GM12864 (cell line): ENCODE data around the gene DYNLT4.

Experiments used
- DNase-seq: peaks from one replicate; pipeline ENCODE4 v3.0.0-alpha.2; 2011; ENCODE audit warnings: low read depth
- H3K4me3 ChIP-seq: 2 replicates; pipeline ENCODE4 v1.5.1; 2011; ENCODE audit warnings: mild to moderate bottlenecking, low read depth, low read length, control low read depth
- TF ChIP-seq, protein P1 (sequence below): IDR thresholded peaks from 2 replicates; pipeline ENCODE4 v1.5.1; 2011; ENCODE audit warnings: low read depth, mild to moderate bottlenecking, moderate library complexity, low read length, control low read depth, inconsistent platforms; ENCODE audit errors: missing control alignments

DYNLT4 gene

DNA sequence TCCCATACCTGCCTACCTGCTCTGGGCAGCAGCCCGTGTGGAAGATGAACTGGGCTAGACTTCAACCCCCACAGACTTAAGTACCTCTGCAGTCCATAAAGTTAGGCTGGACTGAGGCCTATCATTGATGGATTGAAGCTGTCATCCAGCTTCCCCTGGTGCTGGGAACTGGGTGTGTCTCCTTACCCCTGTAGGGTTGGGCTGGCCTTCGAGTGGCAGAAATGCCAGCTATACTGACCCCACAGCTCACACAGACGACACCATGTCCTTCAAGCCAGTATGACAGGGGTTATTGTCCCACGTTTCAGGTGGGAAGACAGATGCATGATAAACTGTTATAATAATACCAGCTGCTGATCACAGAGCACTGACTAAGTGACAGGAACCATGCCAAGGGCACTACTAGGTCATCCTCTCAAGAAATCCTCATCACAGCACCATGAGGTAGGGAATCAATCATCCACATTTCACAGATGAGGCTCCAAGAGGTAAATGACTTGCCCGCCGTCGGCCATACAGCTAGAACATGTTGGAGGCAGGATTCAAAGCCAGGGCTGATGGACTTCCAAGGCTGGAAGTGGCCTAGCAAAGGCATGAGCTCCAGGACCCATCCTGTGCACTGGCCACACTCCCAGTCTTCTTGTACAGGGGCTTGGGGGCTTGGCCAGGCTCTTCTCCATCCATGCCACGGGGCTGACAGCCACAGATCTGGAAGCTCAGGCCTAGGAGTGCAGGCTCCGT is 18.9 kb downstream of the DYNLT4 start, which contains the start of gene BEST4:
Gene BEST4, minus strand, starts transcription at position 51 of the 741 bp plus-strand sequence. CDS start 465 bp downstream, outside the sequence.
- H3K4me3 ChIP-seq: no peak within 1 kb of the TSS
- TF ChIP-seq, protein P1, sequence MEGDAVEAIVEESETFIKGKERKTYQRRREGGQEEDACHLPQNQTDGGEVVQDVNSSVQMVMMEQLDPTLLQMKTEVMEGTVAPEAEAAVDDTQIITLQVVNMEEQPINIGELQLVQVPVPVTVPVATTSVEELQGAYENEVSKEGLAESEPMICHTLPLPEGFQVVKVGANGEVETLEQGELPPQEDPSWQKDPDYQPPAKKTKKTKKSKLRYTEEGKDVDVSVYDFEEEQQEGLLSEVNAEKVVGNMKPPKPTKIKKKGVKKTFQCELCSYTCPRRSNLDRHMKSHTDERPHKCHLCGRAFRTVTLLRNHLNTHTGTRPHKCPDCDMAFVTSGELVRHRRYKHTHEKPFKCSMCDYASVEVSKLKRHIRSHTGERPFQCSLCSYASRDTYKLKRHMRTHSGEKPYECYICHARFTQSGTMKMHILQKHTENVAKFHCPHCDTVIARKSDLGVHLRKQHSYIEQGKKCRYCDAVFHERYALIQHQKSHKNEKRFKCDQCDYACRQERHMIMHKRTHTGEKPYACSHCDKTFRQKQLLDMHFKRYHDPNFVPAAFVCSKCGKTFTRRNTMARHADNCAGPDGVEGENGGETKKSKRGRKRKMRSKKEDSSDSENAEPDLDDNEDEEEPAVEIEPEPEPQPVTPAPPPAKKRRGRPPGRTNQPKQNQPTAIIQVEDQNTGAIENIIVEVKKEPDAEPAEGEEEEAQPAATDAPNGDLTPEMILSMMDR: no peak
- DNase-seq: no peak

DNA sequence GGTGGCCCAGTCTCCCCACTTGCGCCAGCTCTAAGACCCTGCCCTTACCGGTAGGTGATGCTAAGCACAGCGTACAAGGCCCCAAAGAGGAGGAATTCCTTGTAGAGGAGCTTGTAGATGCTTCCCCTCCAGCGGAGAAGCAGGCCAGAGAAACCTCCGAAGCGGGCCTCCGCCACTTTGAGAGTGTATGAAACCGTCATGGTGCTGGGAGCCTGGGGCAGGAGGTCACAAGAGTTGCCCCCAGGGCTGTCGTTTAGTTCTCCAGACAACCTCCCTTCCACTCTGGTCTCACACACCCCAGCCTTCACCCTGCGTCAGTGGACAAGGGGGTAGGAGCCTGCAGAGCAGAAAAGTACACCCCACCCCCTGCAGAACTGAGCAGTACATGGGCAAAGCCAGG is 19.6 kb downstream of the DYNLT4 start:
- no peak for DNase-seq
- TF ChIP-seq, protein P1: no peak
- no peak overlapping the region for H3K4me3 ChIP-seq

DNA sequence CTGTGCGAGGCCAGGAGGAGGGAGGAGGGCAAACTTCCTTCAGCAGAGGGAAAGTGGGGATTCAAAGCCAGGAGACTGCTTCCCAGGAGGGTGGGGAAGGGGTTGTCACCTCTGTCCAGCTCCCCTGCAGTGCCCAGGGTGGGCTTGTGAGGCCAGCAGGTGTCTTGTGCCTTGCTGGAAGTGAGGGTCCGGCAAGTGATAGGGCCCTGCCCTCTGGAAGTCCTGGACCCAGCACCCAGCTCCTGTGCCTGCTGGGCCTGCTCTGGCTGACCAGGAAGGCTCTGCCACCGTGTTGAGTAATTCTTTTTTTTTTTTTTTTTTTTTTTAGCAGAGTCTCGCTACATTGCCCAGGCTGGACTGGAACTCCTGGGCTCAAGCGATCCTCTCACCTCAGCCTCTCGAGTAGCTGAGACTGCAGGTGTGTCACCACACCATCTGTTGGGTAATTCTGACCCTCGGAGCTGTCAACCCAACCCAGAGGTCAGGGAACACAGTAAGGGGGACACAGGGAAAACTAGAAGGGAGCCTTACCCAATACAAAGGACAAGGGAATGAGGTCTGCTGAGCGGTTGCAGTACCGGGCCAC is 20.2 kb downstream of the DYNLT4 start:
- DNase-seq: no peak
- TF ChIP-seq, protein P1: no peak
- H3K4me3 ChIP-seq: no peak overlapping the region

DNA sequence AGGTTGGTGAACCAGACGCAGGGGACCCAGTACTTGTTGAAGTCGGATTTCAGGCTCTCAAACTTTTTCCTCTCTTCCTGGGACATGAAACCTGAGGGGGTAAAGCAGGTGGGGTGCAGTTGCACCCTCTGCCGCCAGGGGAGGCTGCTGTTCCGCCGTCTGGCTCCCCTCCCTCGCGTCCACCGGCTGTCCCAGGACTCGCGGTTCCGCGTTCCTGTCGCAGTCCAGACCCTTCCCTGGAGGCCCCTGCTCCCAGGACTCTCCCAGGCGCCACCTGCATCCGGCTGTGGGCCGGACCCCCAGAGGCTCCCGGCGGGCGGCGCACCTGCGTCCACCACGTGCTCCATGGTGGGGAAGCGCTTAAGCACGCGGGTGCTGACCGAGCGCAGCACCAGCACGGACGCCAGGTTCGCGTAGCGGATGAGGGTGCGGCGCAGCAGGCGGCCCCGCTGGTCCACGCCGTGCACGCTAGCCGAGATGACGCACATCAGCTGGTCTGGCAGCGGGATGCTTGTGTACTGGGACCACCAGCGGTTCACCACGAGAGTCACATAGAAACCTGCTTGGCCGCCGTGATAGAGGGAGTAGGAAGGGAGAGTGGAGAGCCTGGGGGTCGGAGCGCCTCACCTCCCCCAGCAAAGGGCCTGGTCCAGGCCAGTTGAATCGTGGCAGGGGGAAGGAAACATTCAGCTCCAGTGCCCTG is 20.9 kb downstream of the DYNLT4 start:
- TF ChIP-seq, protein P1: peak; percentile 100
- no peak for DNase-seq
- peak overlapping the region; percentile 56 for H3K4me3 ChIP-seq

DNA sequence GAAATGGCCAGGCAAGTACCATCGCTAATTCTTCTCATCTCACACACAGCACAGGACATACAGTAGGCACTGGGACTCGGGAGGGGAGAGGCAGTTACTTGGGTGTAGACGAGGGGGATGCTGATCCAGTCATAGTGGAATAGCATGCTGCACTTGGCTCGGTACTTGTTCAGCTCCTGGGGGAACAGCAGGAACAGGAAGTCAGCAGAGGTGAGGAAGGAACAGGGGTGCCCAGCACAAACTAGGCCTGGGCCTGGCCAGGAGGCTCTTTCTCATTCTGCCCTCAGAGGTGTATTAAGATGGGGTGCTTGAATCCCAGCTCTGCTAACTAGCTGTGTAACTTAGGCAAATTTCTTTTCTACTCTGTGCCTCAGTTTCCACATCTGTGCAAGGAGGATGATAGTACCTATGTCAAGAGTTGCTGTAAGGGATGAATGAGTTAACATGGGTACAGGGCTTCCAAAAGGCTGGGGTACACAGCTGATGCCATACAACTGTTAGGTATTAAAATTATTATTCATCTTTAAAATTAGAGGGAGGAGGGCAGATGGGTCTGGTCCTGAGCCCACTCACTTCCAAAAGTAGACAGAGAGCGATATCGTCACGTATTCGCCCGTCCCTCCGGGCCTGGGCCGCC is 21.5 kb downstream of the DYNLT4 start:
- peak overlapping the region; percentile 56 for H3K4me3 ChIP-seq

DNA sequence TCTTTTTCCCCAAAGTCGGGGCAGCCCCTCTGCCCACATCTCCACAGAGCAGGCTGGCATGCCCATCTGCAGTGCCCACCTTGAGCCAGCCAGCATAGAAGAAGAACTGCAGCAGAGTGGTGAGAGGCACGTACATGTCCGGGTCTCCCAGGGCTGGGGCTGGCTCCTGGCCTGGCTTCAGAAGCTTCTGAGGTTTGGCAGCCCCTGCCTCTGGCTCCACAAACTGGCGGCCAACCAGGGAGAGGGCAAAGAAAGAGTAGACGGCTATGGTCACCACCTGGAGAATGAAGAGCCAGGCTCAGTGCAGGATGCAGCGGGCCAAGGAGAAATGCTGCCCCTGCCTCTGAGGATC is 22.1 kb downstream of the DYNLT4 start:
- no peak for DNase-seq
- peak overlapping the region; percentile 39 for H3K4me3 ChIP-seq
- TF ChIP-seq, protein P1: no peak

More for the DNA sequence above, 21.5 kb downstream of the DYNLT4 start:
- no peak for DNase-seq
- TF ChIP-seq, protein P1: no peak
